Cardiac septum (tissue), 1 donor: Measurements from ENCODE around the gene FRMD7. TPM values are rescaled to one million over a fixed set of nuclear protein-coding genes. Genes with fewer than 3 reads are reported as not detected.

Source experiments
- DNase-seq: peaks from one replicate; pipeline ENCODE4 v3.0.0-alpha.2; 2020; ENCODE audit warnings: low spot score
- intact Hi-C: fragments of 100-400 bp; cut with DNase I; formaldehyde crosslinking; loops from one replicate; pipeline ENCODE4 v1.14.0; 2022
- total RNA-seq: library from RNA; stranded (reverse); fragmentation: NEBNext Ultra II Directional; extraction: Animal tissue kit (Norgen Biotek cat#: 25700); gene quantifications from one replicate; pipeline ENCODE4 v1.2.1, GENCODE V29; 2021
- donor health status: DM: no; HTN: no; CAD: no.

The FRMD7 gene
- total RNA-seq, 1 donor from 2014 or later = 0.30 TPM

DNA sequence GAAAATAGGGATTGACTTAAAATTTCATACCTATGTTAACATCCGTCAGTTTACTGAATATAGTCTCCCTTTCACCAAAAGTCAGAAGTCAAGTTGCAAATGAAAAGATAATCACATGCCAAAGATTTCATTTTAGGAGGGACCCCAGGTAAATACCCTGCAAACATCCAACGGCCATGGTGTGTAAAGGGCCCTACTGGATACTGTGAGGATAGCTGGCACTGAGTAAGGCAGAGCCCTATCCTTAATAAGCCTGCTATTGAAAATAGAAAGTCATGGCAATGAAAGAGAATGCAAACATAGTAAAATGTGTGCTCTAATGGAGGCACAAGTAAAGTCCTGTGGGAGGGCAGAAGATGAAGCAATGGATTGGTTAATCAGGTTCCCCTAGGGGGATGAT, 83.8 kb downstream of the FRMD7 start:
- intact Hi-C loops = no loop called here
- DNase-seq = no peak

DNA sequence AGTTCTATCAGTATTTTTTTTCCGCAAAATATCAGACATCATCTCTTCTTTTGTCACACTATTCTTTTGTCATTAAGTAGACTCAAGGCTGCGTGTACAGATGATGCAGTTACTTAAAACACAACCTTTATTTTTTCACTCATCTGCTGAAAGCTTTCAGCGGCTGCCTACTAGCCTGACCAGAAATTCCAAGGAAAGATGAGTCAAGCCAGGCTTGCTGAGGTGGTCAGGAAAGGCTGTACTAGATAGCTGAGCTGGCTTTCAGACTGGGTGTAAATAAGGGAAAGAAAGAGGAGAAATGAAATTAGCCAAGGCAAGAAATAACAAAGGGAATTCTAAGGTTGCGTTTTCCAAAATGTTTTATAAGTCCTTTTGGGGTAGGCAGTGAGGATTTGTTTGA, 86.8 kb downstream of the FRMD7 start:
- DNase-seq = no peak
- intact Hi-C loops = no loop called here

DNA sequence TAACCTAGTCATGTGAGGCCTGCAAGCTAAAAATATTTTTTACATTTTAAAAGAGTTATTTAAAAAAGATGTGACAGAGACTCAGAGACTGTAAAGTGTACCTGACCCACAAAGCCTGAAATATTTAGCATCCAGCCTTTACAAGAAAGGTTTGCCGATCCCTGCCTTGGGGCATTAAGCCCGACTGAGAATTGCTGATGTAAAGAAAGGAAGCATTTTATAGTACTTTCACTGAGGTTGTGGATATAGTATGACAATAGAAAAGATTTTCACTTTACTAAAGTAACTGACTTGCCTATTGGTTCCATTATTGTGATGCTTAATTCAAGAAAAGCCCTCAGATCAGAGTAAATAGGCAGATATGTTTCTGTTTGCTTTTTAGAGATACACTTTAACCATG, 87.8 kb downstream of the FRMD7 start:
- intact Hi-C loops = no loop called here
- no peak for DNase-seq

DNA sequence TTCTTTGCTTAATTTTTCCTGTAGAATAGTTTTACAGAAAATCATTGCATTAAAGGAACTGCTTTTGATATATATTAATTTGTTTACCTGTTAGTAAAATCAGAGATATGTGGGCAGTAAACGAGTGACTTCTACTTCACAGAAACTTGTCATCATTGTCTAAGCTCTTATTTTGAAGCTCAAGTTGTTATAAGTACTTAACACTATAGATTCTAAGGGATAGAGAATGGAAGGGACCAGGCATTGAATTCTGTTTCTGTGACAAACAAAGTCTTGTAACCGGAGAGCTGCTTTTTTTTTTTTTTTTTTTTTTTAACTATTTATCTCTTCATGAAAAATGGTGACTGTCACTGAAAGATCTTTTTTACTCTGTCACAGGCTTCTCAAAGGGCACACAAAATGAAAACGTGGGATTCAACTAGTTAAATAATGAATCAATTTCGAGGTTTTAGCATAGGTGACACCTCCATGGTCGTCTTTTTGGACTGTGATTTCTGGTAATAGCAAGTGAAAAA, 90.3 kb downstream of the FRMD7 start:
- no peak for DNase-seq
- intact Hi-C loops = no loop called here

DNA sequence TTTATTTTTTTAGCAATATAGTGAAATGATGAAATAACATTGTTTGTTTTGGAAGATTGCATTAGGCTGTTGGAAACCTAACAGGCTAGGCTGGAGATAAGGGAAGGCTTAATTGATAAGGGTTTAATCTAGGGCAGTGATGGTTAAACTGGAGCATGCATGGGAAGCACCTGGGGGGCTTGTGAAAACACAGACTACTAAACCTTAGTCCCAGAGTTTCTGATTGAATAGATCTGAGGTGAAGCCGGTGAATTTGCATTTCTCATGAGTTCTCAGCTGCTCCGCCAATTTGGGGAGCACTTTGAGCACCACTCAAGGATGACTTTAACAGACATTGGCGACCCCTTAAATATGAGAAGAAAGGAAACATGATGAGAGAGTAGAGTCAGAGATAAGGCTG, 93.2 kb downstream of the FRMD7 start:
- intact Hi-C loops = no loop called here
- DNase-seq = no peak

DNA sequence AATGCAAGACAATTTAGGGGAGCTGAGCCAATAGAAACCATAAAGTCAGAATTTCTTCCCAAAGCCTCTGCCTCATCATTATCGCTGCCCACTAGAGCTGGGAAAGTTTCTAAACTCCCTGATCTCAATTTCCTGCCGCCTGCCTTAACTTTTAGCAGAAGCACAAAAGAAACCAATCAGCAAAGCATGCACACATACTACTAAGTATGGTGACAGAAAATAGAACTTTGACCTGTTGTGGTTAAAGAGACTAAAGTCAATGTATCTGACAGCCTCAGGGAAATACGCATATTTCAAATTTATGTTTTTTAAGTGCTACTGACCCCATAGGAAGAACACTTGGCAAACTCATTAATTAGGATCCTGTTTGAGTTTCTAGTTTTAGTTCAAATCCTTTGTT, 94.7 kb downstream of the FRMD7 start:
- intact Hi-C loops = no loop called here
- no peak for DNase-seq

DNA sequence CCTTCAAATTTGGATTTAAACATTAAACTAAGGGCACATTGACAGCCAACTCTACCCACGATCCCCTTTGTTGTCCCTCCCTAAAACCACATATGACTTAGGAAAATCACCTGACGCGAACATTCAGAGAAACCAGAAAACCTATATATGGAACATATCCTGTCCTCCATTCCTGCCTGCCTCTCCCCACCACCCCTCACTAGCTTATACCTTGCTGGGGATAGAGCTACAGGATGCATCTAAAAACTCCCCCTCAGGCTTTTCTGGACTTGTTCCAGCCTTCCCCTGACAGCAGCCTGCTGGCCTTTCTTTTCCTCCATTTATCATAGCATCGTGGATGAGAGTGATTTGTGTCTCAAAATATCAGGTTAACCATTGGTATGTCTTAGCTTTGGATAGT, 96.0 kb downstream of the FRMD7 start:
- intact Hi-C loops = no loop called here

DNA sequence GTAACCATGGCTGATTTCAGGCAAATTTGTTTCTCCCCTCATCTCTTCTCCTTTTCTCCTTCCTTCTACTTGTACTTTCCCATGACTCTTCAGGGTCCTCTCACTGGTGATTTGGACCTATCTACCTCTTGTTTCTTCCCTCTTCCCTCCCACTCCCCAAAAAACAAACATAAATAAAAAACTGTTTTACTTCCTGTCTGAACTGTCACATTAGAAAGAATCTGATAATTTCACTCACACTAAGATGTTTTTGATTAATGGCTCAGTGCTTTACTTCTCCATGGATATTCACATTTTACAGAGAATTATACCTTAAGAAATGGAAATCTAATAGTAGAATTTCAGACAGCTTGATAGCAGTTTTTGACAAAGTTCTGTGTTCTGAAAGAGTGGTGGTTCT, 97.6 kb downstream of the FRMD7 start:
- intact Hi-C loops = no loop called here
- no peak for DNase-seq

More for the DNA sequence above, 96.0 kb downstream of the FRMD7 start:
- DNase-seq = no peak

Other genes with a start within 250 kb of the FRMD7 start
- gene STK26, start 104.7 kb downstream of the FRMD7 start, total RNA-seq = 1.7 TPM
- 19.1 TPM for gene RAP2C, start 91.4 kb upstream of the FRMD7 start, total RNA-seq